Measurements from ENCODE around the gene WBP2NL.

GRCh38 chr22:41982865-41983264 lies 15.7 kb upstream of the WBP2NL start:
- TF ChIP-seq EP300 (IDR thresholded peaks at IDR 0.05) (no peak), CTCF (IDR thresholded peaks at IDR 0.05) (no peak), POLR2A (IDR thresholded peaks at IDR 0.05) (no peak), POLR2AphosphoS5 (IDR thresholded peaks at IDR 0.05) (no peak)

Data from gastroesophageal sphincter (tissue), 3 donors.